Neural progenitor cell (in vitro differentiated cells): ENCODE data around the gene ZBED1.
"Not testable (repeated sequence)": the region's sequence is repeated elsewhere in the genome, so short reads cannot be mapped to it uniquely, and the experiment has no call there.

Experiments used
- CTCF ChIP-seq: fragments of 200-600 bp; sonication (generic); IDR thresholded peaks from 2 replicates; pipeline ENCODE4 v1.5.1; 2017; ENCODE audit warnings: antibody characterized with exemption, mild to moderate bottlenecking
- EZH2 ChIP-seq: fragments of 200-600 bp; sonication (generic); IDR thresholded peaks from 2 replicates; pipeline ENCODE4 v1.6.1; 2017; ENCODE audit warnings: antibody characterized with exemption, mild to moderate bottlenecking, moderate library complexity

GRCh38 chrX:2469852-2470251 is 30.9 kb downstream of the ZBED1 start:
- not testable (repeated sequence) for TF ChIP-seq EZH2, CTCF
